ENCODE results near the gene AAK1. TPM values are rescaled to one million over a fixed set of nuclear protein-coding genes. Genes with fewer than 3 reads are reported as not detected.

The AAK1 gene
- total and polyA plus RNA-seq, 10 of the 15 experiments (the other 5 are each of a cell fraction or from before 2014, with no cell fraction given): 2.9 to 41.4 (median 17.5) TPM

- Histone ChIP-seq H3K27ac (ENCODE audit: control insufficient read depth, insufficient read depth) (no peak overlapping the region), H2AFZ (ENCODE audit: control insufficient read depth, low read depth, low read length) (no peak overlapping the region), H3K36me3 (ENCODE audit: control insufficient read depth in 2 of 2, insufficient read depth in 2 of 2, low read length in 1 of 2) (no peaks in the 10 kb centered on the region), H4K20me1 (ENCODE audit: control insufficient read depth, insufficient read depth) (no peaks in the 10 kb centered on the region), H3K4me1 (ENCODE audit: control insufficient read depth, insufficient read depth, low read length) (no peaks in the 10 kb centered on the region), H3K79me2 (ENCODE audit: control insufficient read depth, insufficient read depth, low read length) (peaks cover 4% of the 10 kb centered on the region), H3K9ac (ENCODE audit: control insufficient read depth, insufficient read depth, low read length) (no peak overlapping the region), H3K4me3 (no peak overlapping the region), H3K9me3 (replicated peaks; ENCODE audit: control insufficient read depth, insufficient read depth, low read length) (no peaks in the 10 kb centered on the region), H3K4me2 (ENCODE audit: control insufficient read depth, insufficient read depth) (no peak overlapping the region), H3K27me3 (replicated peaks in 1 of 2; ENCODE audit: control insufficient read depth in 2 of 2, insufficient read depth in 2 of 2, low read length in 1 of 2) (no peaks in the 10 kb centered on the region)
- ChIA-PET POLR2A (no interaction called here), RAD21 (ENCODE audit: unreplicated experiment) (no interaction called here), SMC1A (ENCODE audit: uncharacterized antibody, unreplicated experiment) (interaction anchor here (1.0 to 1.4 kb wide), 2 partner anchors 22 to 34 kb away, joined by 3 read pairs; no protein-coding TSS in a partner anchor), CTCF (interaction anchor here (1.3 to 1.7 kb wide), 2 partner anchors 21 to 39 kb away, joined by 4 to 6 read pairs; no protein-coding TSS in a partner anchor)
- DNase-seq (ENCODE audit: low read depth, low spot score) (no peak), ATAC-seq (no peak), FAIRE-seq (no peak)
- in situ Hi-C loops (cut with MboI) (no loop called here), intact Hi-C loops (cut with micrococcal nuclease; ENCODE audit: unreplicated experiment) (no loop called here)
- BruUV-seq (replicated peaks): no TSS peak
- TF ChIP-seq RUNX3 (IDR thresholded peaks at IDR 0.05; ENCODE audit: low read length) (no peak), SRF (IDR thresholded peaks at IDR 0.05; ENCODE audit: low read depth in 2 of 2, low read length in 2 of 2) (no peak), TARDBP (IDR thresholded peaks at IDR 0.05; ENCODE audit: borderline replicate concordance) (no peak), ZBTB11 (CRISPR knock-in tag; IDR thresholded peaks at IDR 0.05) (no peak), ZNF592 (IDR thresholded peaks at IDR 0.05) (no peak), ELK1 (IDR thresholded peaks at IDR 0.05; ENCODE audit: low read depth, low read length) (no peak), ASH2L (IDR thresholded peaks at IDR 0.05; ENCODE audit: borderline replicate concordance, low read depth) (no peak), POLR2AphosphoS2 (IDR thresholded peaks at IDR 0.05; ENCODE audit: low read depth, low read length) (no peak), CBFB (IDR thresholded peaks at IDR 0.05; ENCODE audit: low read depth) (no peak), TBL1XR1 (IDR thresholded peaks at IDR 0.05; ENCODE audit: low read depth, low read length) (no peak), RFX5 (IDR thresholded peaks at IDR 0.05; ENCODE audit: low read depth, low read length) (no peak), NFIC (IDR thresholded peaks at IDR 0.05; ENCODE audit: low read depth, low read length) (no peak), RELA (IDR thresholded peaks at IDR 0.05; ENCODE audit: borderline replicate concordance, partially characterized antibody) (no peak), RAD21 (IDR thresholded peaks at IDR 0.05; ENCODE audit: insufficient read depth, low read depth, low read length) (no peak), ESRRA (IDR thresholded peaks at IDR 0.05; ENCODE audit: low read length) (no peak)
- WGBS (ENCODE audit: insufficient coverage, insufficient replicate concordance, low lambda C conversion rate, missing lambda C conversion rate): 0% methylated on average over 1 of the region's 1 CpG
These were observed 38.7 kb downstream of the AAK1 start for GRCh38 chr2:69604836-69605235.

Data from GM12878 (cell line).